Neuronal stem cell (in vitro differentiated cells): ENCODE data around the gene SMIM17.

Experiments used
- DNase-seq: peaks from one replicate; pipeline ENCODE4 v3.0.0-alpha.2; 2013; ENCODE audit warnings: low spot score
- H2AFZ ChIP-seq: one replicate; pipeline ENCODE4 v1.6.1; 2013; ENCODE audit warnings: mild to moderate bottlenecking, low read length, inconsistent platforms
- H2AK5ac ChIP-seq: 2 replicates; pipeline ENCODE4 v1.6.1; 2013; ENCODE audit warnings: low read depth, mild to moderate bottlenecking, inconsistent platforms, low read length, moderate library complexity, mixed read lengths
- H2BK120ac ChIP-seq: 2 replicates; pipeline ENCODE4 v1.6.1; 2013; ENCODE audit warnings: low read depth, mild to moderate bottlenecking, inconsistent platforms, low read length, moderate library complexity, mixed read lengths
- H2BK12ac ChIP-seq: one replicate; pipeline ENCODE4 v1.6.1; 2013; ENCODE audit warnings: low read length, inconsistent platforms
- H2BK15ac ChIP-seq: 2 replicates; pipeline ENCODE4 v1.6.1; 2013; ENCODE audit warnings: mild to moderate bottlenecking, low read length, inconsistent platforms, mixed read lengths
- H2BK5ac ChIP-seq: one replicate; pipeline ENCODE4 v1.6.1; 2013; ENCODE audit warnings: inconsistent platforms, mild to moderate bottlenecking, low read length, moderate library complexity
- H3K14ac ChIP-seq: one replicate; pipeline ENCODE4 v1.6.1; 2013; ENCODE audit warnings: low read length, inconsistent platforms
- H3K18ac ChIP-seq: 2 replicates; pipeline ENCODE4 v1.6.1; 2013; ENCODE audit warnings: low read length, inconsistent platforms
- H3K23ac ChIP-seq: 2 replicates; pipeline ENCODE4 v1.6.1; 2013; ENCODE audit warnings: low read depth, mild to moderate bottlenecking, mixed read lengths, low read length, inconsistent platforms; ENCODE audit not compliant: poor library complexity
- H3K27ac ChIP-seq: replicated peaks from 3 replicates; pipeline ENCODE4 v1.5.1; 2013; ENCODE audit warnings: low read length, inconsistent platforms
- H3K27me3 ChIP-seq, 3 experiments: 2 replicates each; pipeline ENCODE4 v1.6.1; 2013; ENCODE audit warnings: low read length in 3 of 3, mild to moderate bottlenecking in 2 of 3, inconsistent platforms in 1 of 3, low read depth in 1 of 3, mixed read lengths in 1 of 3, moderate library complexity in 1 of 3; ENCODE audit not compliant: control insufficient read depth in 3 of 3, insufficient read depth in 3 of 3
- H3K36me3 ChIP-seq, 2 donors: replicated peaks in 1 of 2; 2 replicates each; pipeline ENCODE4 v1.6.1; 2013; ENCODE audit warnings: low read length in 2 of 2; ENCODE audit not compliant: control insufficient read depth in 2 of 2, insufficient read depth in 2 of 2
- H3K4ac ChIP-seq: 2 replicates; pipeline ENCODE4 v1.6.1; 2013; ENCODE audit warnings: inconsistent platforms, mild to moderate bottlenecking, low read length, moderate library complexity
- H3K4me1 ChIP-seq, 2 donors: 1 replicate in 1 of 2; 2 replicates in 1 of 2; pipeline ENCODE4 v1.6.1; 2013; ENCODE audit warnings: low read length in 2 of 2, low read depth in 1 of 2; ENCODE audit not compliant: control insufficient read depth in 2 of 2, insufficient read depth in 1 of 2
- H3K4me2 ChIP-seq: one replicate; pipeline ENCODE4 v1.6.1; 2013; ENCODE audit warnings: mild to moderate bottlenecking, low read length, inconsistent platforms; ENCODE audit not compliant: insufficient read depth, poor library complexity, severe bottlenecking
- H3K4me3 ChIP-seq, 2 donors: 2 replicates each; pipeline ENCODE4 v1.5.1; 2013; ENCODE audit warnings: low read length in 2 of 2, mild to moderate bottlenecking in 2 of 2, inconsistent platforms in 1 of 2, moderate library complexity in 1 of 2
- H3K79me1 ChIP-seq: one replicate; pipeline ENCODE4 v1.6.1; 2013; ENCODE audit warnings: low read depth, mild to moderate bottlenecking, inconsistent platforms, low read length, moderate library complexity
- H3K9ac ChIP-seq: one replicate; pipeline ENCODE4 v1.6.1; 2013; ENCODE audit warnings: mild to moderate bottlenecking, low read depth, low read length, inconsistent platforms; ENCODE audit not compliant: poor library complexity
- H3K9me3 ChIP-seq, 2 donors: replicated peaks in 1 of 2; 2 replicates each; pipeline versions ENCODE3 to v1.6.1; 2013; ENCODE audit warnings: low read length in 2 of 2, mild to moderate bottlenecking in 2 of 2, inconsistent platforms in 1 of 2, low read depth in 1 of 2, mixed read lengths in 1 of 2, moderate library complexity in 1 of 2; ENCODE audit not compliant: control insufficient read depth in 2 of 2, insufficient read depth in 1 of 2
- H4K8ac ChIP-seq: one replicate; pipeline ENCODE4 v1.6.1; 2013; ENCODE audit warnings: low read depth, mild to moderate bottlenecking, inconsistent platforms, low read length, moderate library complexity
- H4K91ac ChIP-seq: one replicate; pipeline ENCODE4 v1.6.1; 2013; ENCODE audit warnings: low read length, low read depth, mild to moderate bottlenecking, inconsistent platforms; ENCODE audit not compliant: poor library complexity
- WGBS, 2 donors: extraction: QIAGEN DNeasy Blood & Tissue Kit; methylation state at CpG; one replicate each; pipeline ENCODE4 v1.1.7; 2013; ENCODE audit warnings: missing lambda C conversion rate in 2 of 2, mixed read lengths in 1 of 2; ENCODE audit not compliant: insufficient read length in 2 of 2, insufficient replicate concordance in 1 of 2; ENCODE audit errors: extremely low coverage in 2 of 2; 5-methylcytosine and 5-hydroxymethylcytosine counted together

SMIM17 gene

GRCh38 chr19:56617531-56617930 lies 25.4 kb upstream of the SMIM17 start:
- no peak overlapping the region for H3K4ac ChIP-seq
- H2AK5ac ChIP-seq = no peak overlapping the region
- no peak overlapping the region for H3K27ac ChIP-seq
- no peak overlapping the region for H3K4me3 ChIP-seq
- no peak overlapping the region for H2BK12ac ChIP-seq
- no peak overlapping the region for H3K14ac ChIP-seq
- H3K23ac ChIP-seq = no peak overlapping the region
- no peak for DNase-seq
- H2BK15ac ChIP-seq = no peak overlapping the region
- no peak overlapping the region for H3K4me2 ChIP-seq
- H2BK120ac ChIP-seq = no peak overlapping the region
- H3K4me1 ChIP-seq = no peaks in the 10 kb centered on the region
- no peak overlapping the region for H4K8ac ChIP-seq
- peaks cover 24 to 85% of the 10 kb centered on the region in 2 donors for H3K36me3 ChIP-seq
- H3K27me3 ChIP-seq = no peaks in the 10 kb centered on the region
- H3K18ac ChIP-seq = no peak overlapping the region
- H3K9me3 ChIP-seq = peaks cover 21 to 98% of the 10 kb centered on the region in 2 donors
- H4K91ac ChIP-seq = no peak overlapping the region
- peaks cover 12% of the 10 kb centered on the region for H3K79me1 ChIP-seq
- no peak overlapping the region for H2AFZ ChIP-seq
- no CpG with 5 or more reads among the region's 8 CpGs for WGBS, 2 donors
- no peak overlapping the region for H2BK5ac ChIP-seq
- H3K9ac ChIP-seq = no peak overlapping the region

GRCh38 chr19:56619121-56619520 lies 23.8 kb upstream of the SMIM17 start:
- Histone ChIP-seq H3K9me3 (peaks cover 22 to 98% of the 10 kb centered on the region in 2 donors), H3K79me1 (peaks cover 14% of the 10 kb centered on the region), H4K91ac (no peak overlapping the region), H2BK5ac (no peak overlapping the region), H2BK15ac (no peak overlapping the region), H3K9ac (no peak overlapping the region), H2BK12ac (no peak overlapping the region), H3K4me1 (no peaks in the 10 kb centered on the region), H3K27me3 (no peaks in the 10 kb centered on the region), H3K4me2 (no peak overlapping the region), H3K4ac (no peak overlapping the region), H3K18ac (no peak overlapping the region), H3K27ac (no peak overlapping the region), H2BK120ac (no peak overlapping the region), H3K14ac (no peak overlapping the region), H3K4me3 (no peak overlapping the region), H4K8ac (no peak overlapping the region), H2AK5ac (no peak overlapping the region), H3K23ac (no peak overlapping the region), H2AFZ (no peak overlapping the region), H3K36me3 (peaks cover 31 to 85% of the 10 kb centered on the region in 2 donors)
- DNase-seq = no peak
- 100% methylated on average over 1 of the region's 8 CpGs; no CpG with 5 or more reads in 1 of the 2 donors for WGBS, 2 donors

GRCh38 chr19:56622374-56622773 lies 20.6 kb upstream of the SMIM17 start:
- no peak for DNase-seq
- H2AK5ac ChIP-seq = no peak overlapping the region
- no peak overlapping the region for H3K4ac ChIP-seq
- peak overlapping the region; percentile 72 for H2BK5ac ChIP-seq
- H3K4me3 ChIP-seq = no peak overlapping the region
- no peak overlapping the region for H2BK12ac ChIP-seq
- H3K4me1 ChIP-seq = no peaks in the 10 kb centered on the region
- H3K4me2 ChIP-seq = no peak overlapping the region
- no peak overlapping the region for H3K14ac ChIP-seq
- H4K8ac ChIP-seq = peak overlapping the region; percentile 25
- WGBS, 2 donors = no CpG with 5 or more reads among the region's 37 CpGs
- H4K91ac ChIP-seq = no peak overlapping the region
- no peak overlapping the region for H2AFZ ChIP-seq
- H3K79me1 ChIP-seq = peaks cover 11% of the 10 kb centered on the region
- no peak overlapping the region for H2BK15ac ChIP-seq
- no peak overlapping the region for H3K23ac ChIP-seq
- peaks cover 22 to 86% of the 10 kb centered on the region in 2 donors for H3K9me3 ChIP-seq
- no peaks in the 10 kb centered on the region for H3K27me3 ChIP-seq
- peak overlapping the region; percentile 50 for H3K9ac ChIP-seq
- H3K36me3 ChIP-seq = peaks cover 39 to 77% of the 10 kb centered on the region in 2 donors
- H2BK120ac ChIP-seq = no peak overlapping the region
- H3K18ac ChIP-seq = no peak overlapping the region
- no peak overlapping the region for H3K27ac ChIP-seq

- H3K23ac ChIP-seq = no peak overlapping the region
- no peak overlapping the region for H2BK15ac ChIP-seq
- peaks cover 36 to 71% of the 10 kb centered on the region in 2 donors for H3K36me3 ChIP-seq
- peak overlapping the region; percentile 72 for H2BK5ac ChIP-seq
- no peak overlapping the region for H4K8ac ChIP-seq
- no peak overlapping the region for H3K9ac ChIP-seq
- H3K27me3 ChIP-seq = no peaks in the 10 kb centered on the region
- H3K14ac ChIP-seq = no peak overlapping the region
- no peak overlapping the region for H3K27ac ChIP-seq
- no peak overlapping the region for H3K18ac ChIP-seq
- no peak for DNase-seq
- no peak overlapping the region for H2AFZ ChIP-seq
- H2BK120ac ChIP-seq = no peak overlapping the region
- WGBS, 2 donors = no CpG with 5 or more reads among the region's 9 CpGs
- no peaks in the 10 kb centered on the region for H3K4me1 ChIP-seq
- H3K9me3 ChIP-seq = peaks cover 22 to 84% of the 10 kb centered on the region in 2 donors
- H3K79me1 ChIP-seq = peaks cover 11% of the 10 kb centered on the region
- H4K91ac ChIP-seq = no peak overlapping the region
- no peak overlapping the region for H2AK5ac ChIP-seq
- H3K4me2 ChIP-seq = no peak overlapping the region
- no peak overlapping the region for H3K4me3 ChIP-seq
- no peak overlapping the region for H2BK12ac ChIP-seq
- H3K4ac ChIP-seq = no peak overlapping the region
Observed at GRCh38 chr19:56623006-56623405, 20.0 kb upstream of the SMIM17 start.
